Measurements from ENCODE around the gene ASAP3. TPM values are rescaled to one million over a fixed set of nuclear protein-coding genes. Genes with fewer than 3 reads are reported as not detected.
"Not testable (repeated sequence)": the region's sequence is repeated elsewhere in the genome, so short reads cannot be mapped to it uniquely, and the experiment has no call there.

Gene ASAP3
- total and polyA plus RNA-seq, 3 donors from 2014 or later = 34.1 to 48.0 (median 43.1) TPM

- Histone ChIP-seq H3K36me3 (ENCODE audit: low read depth, missing control alignments) (no peaks in the 10 kb centered on the region), H3K27me3 (no peaks in the 10 kb centered on the region), H3K9me3 (no peaks in the 10 kb centered on the region), H3K4me1 (no peaks in the 10 kb centered on the region), H3K27ac (no peak overlapping the region), H3K4me3 (no peak overlapping the region)
- no peak for DNase-seq
- TF ChIP-seq CTCF (IDR thresholded peaks at IDR 0.05) (no peak), POLR2A (IDR thresholded peaks at IDR 0.05) (no peak)
- 97 to 99% methylated on average over 3 of the region's 3 CpGs for WGBS, 2 donors
- intact Hi-C loops (cut with DNase I; ENCODE audit: low total_unique reads) = no loop called here
Observed at GRCh38 chr1:23514111-23514679, 30.2 kb upstream of the ASAP3 start.

GRCh38 chr1:23509896-23510295 lies 25.9 kb upstream of the ASAP3 start:
- H3K9me3 ChIP-seq = no peaks in the 10 kb centered on the region
- intact Hi-C loops (cut with DNase I; ENCODE audit: low total_unique reads) = no loop called here
- no peaks in the 10 kb centered on the region for H3K36me3 ChIP-seq (ENCODE audit: low read depth, missing control alignments)
- no peak for TF ChIP-seq CTCF (IDR thresholded peaks at IDR 0.05)
- TF ChIP-seq POLR2A (IDR thresholded peaks at IDR 0.05) = no peak
- H3K27ac ChIP-seq = no peak overlapping the region
- no peaks in the 10 kb centered on the region for H3K4me1 ChIP-seq
- DNase-seq = no peak
- H3K27me3 ChIP-seq = no peaks in the 10 kb centered on the region
- no peak overlapping the region for H3K4me3 ChIP-seq
- 93 to 97% methylated on average over 15 of the region's 15 CpGs for WGBS, 2 donors

- Histone ChIP-seq H3K9me3 (no peaks in the 10 kb centered on the region), H3K27me3 (no peaks in the 10 kb centered on the region), H3K4me1 (no peaks in the 10 kb centered on the region), H3K27ac (no peak overlapping the region), H3K36me3 (ENCODE audit: low read depth, missing control alignments) (no peaks in the 10 kb centered on the region), H3K4me3 (no peak overlapping the region)
- intact Hi-C loops (cut with DNase I; ENCODE audit: low total_unique reads) = no loop called here
- no peak for DNase-seq
- WGBS, 2 donors = 91 to 93% methylated on average over 12 to 13 of the region's 13 CpGs
- TF ChIP-seq POLR2A (IDR thresholded peaks at IDR 0.05) = no peak
- TF ChIP-seq CTCF (IDR thresholded peaks at IDR 0.05) = no peak
Observed at GRCh38 chr1:23506376-23507107, 22.6 kb upstream of the ASAP3 start.

- TF ChIP-seq POLR2A (IDR thresholded peaks at IDR 0.05) (no peak), CTCF (IDR thresholded peaks at IDR 0.05) (no peak)
- Histone ChIP-seq H3K4me3 (no peak overlapping the region), H3K4me1 (no peaks in the 10 kb centered on the region), H3K27me3 (no peaks in the 10 kb centered on the region), H3K9me3 (no peaks in the 10 kb centered on the region), H3K27ac (no peak overlapping the region), H3K36me3 (ENCODE audit: low read depth, missing control alignments) (no peaks in the 10 kb centered on the region)
- no peak for DNase-seq
- intact Hi-C loops (cut with DNase I; ENCODE audit: low total_unique reads) = no loop called here
- WGBS, 2 donors = 96 to 98% methylated on average over 6 of the region's 6 CpGs
Observed at GRCh38 chr1:23505851-23506250, 21.9 kb upstream of the ASAP3 start.

GRCh38 chr1:23504156-23504555 lies 20.2 kb upstream of the ASAP3 start:
- H3K36me3 ChIP-seq (ENCODE audit: low read depth, missing control alignments); H3K4me3 ChIP-seq; DNase-seq; H3K4me1 ChIP-seq; intact Hi-C loops (cut with DNase I; ENCODE audit: low total_unique reads); H3K27ac ChIP-seq; H3K27me3 ChIP-seq; H3K9me3 ChIP-seq: not testable (repeated sequence)
- 70 to 77% methylated on average over 7 to 15 of the region's 24 CpGs for WGBS, 2 donors
